ENCODE results near the gene PDK2.
A peak's percentile ranks its signal among the peaks of the same experiment; 100 is the strongest.

PDK2 gene

DNA sequence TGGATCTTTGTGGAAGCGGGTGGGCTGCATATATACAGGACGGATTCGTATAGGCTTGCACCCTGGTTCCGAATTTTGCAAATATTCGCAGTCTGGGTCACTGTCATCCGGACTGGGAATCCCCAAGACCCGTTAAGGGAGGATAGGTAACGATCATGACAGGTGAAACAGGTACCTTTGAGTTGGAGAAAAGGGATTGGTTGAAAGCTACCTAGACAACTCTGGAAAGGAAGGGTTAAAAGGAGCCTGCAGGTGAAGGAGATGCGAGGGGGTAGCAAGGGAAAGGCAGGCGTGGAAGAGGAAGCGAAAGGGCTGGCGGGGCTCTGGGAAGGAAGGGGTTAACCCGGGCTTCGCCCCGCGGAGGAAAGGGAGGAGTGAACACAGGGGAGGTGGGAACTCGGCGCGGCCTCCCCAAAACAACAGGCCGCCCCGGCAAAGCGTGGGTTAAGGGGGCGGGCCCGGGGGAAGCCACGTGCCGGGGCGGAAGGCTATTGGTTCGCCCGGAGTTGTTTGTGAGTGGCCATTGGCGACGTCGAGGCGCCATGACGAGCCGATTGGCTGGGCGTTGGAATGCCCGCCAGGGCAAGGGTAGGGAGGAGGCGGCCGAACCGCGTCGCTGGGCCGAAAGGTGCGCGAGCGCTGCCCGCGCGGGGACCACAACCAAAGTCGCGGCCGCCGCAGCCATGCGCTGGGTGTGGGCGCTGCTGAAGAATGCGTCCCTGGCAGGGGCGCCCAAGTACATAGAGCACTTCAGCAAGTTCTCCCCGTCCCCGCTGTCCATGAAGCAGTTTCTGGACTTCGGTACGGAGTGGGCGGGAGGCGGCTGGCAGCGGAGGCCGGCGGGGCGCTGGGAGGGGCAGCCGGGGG, at the start of gene PDK2:
PDK2 (plus strand) TSS at position 599 of the 867 bp plus-strand sequence; CDS start at position 684, 85 bp downstream.
- DNase-seq (ENCODE audit: low read depth): peak; percentile 95

DNA sequence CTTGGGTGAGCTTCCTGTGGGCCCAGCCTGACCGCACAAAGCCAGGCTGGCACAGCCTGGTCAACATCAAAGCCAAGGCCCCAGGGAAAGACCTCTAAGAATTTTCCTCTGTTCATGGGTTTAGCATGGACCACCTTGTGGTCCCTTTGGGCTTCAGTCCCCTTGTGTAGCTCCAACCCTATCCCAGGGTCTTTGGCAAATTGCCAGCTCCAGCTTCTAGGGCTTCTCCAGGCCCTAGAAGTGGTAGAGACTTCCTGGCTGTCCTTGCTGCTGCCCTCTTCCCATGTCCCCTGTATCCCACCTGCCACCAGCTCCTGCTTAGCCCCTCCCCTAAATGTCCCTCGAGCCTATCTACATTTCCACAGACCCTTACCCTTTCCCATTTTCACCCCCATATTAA, 49.0 kb upstream of the PDK2 start:
- DNase-seq (ENCODE audit: low read depth): no peak

DNA sequence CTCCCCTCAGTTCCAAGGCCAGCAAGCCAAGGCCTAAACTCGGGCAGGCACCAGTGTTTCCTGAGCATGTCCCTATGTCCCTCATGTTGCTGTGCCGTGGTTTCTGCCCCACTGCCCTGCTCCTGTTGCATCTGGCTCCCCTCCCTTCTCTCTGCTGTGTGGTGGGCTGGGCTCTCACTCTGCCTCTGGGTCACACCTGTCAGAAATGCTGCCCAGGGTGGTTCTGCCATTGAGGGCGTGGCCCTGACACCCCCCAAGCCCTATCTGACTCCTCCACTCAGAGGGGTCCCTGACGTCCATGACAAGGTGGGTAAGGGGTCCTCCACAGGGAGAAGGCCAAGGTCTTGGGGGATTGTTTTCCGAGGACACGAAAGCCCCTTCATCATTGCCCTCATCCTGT, 48.5 kb upstream of the PDK2 start:
- DNase-seq (ENCODE audit: low read depth): no peak

DNA sequence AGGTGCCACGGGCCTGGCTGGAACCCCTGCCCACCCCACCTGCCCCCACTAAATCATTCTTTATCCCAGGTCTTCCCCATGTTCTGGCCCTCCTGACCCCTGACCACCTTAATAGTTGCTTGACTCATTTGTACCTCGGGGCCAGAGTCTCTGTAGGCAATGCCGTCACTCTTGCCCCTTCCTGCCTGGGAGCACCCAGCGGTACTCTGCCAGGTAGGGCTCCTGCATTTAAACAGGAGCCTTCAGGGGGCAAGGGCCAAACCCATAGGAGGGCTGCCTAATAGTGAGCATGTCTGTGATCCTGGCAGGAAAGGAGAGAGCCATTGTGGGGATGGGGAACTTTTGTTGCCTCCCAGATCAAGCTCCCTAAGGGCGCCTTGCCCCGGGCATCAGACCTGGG, 48.1 kb upstream of the PDK2 start:
- DNase-seq (ENCODE audit: low read depth): no peak

DNA sequence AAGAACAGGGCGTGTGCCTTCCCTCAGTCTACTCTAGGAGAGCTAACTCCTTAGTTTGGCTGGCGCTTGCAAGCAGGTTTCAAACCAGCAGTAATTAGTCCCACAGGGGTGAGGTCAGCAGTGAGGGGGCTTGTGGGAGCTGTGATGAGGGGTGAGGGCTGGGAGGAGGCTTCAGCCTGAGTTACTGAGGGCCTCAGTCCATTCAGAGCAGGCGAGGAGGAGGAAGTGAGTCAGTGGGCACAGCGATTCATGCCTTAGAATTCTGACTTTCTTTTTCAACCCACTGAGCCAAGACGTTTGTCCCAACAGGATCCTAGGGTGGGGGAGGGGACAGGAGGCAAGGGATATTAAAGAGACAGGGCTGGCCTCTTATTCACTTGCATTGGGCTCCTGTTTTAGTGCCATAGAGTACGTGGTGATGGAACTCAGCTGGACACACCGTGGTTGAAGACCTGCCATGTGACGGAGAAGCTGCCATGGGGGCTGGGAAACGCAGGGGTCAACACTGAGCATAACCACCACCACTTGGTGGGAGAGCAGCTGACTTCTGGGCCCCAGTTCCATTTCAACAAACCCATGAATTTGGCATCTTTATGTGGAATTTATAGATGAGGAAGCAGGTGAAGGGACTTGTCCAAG, 47.5 kb upstream of the PDK2 start:
- no peak for DNase-seq (ENCODE audit: low read depth)

DNA sequence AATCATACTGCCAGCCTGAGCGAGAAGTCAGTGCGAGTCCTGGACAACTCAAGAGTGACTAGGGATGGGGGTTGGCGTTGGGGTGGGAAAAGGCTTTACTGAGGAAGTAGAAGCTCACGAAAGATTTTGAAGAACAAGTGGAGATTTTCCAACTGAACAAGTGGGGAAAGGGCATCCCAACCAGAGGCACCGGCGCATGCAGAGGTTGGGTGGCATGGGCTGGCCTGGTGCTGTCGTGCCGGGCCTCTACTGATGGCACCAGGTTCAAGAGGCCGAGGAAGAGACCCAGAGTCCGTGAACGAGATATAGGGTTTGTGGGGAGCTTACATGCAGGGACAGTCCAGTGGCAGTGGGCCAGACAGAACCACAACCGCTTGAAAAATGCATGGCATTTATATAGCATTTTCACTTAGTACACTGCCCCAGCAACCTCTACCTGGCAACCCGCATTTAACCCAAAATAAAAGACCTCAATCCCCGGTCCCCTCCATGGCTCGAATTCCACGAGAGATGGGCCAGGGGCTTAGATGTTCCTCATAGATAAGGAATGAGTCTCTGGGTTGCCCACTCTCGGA, 46.9 kb upstream of the PDK2 start:
- no peak for DNase-seq (ENCODE audit: low read depth)

DNA sequence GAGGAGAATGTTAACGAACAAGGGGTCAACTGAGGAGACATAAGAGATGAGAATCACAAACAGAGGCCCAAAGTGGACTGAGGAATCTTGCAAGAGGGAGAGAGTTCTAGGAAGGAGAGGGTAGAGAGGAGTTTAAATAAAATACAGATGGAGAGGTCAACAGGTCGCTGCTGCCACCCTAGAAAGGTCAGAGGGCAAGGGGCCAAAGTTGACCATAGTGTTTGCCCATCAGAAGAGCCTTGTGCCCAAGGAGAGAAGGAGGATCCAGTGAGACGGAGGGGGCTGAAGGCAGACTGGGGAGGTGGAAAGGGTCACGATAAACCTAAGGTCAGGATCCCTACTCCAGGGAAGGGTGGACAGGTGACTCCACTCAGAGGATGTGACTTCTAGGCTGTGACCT, 46.2 kb upstream of the PDK2 start:
- DNase-seq (ENCODE audit: low read depth): no peak

DNA sequence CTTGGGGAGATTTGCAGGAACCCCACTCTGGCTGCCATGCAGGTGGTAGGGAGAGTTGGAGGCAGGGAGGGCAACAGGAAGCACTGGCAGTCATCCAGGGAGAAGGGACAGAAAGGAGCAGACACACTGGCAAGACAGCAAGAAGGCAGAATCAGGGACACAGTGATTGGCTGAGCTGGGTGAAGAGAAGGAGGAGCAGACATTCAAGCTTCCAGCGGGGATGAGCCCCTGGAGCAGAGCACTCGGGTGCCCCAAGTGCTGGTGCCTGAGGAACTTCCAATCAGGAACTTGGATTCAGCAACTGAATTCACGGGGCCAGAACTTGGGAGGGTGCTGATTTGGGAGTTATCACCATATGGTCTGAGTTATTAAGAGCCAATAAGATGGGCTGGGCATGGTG, 45.5 kb upstream of the PDK2 start:
- no peak for DNase-seq (ENCODE audit: low read depth)

DNA sequence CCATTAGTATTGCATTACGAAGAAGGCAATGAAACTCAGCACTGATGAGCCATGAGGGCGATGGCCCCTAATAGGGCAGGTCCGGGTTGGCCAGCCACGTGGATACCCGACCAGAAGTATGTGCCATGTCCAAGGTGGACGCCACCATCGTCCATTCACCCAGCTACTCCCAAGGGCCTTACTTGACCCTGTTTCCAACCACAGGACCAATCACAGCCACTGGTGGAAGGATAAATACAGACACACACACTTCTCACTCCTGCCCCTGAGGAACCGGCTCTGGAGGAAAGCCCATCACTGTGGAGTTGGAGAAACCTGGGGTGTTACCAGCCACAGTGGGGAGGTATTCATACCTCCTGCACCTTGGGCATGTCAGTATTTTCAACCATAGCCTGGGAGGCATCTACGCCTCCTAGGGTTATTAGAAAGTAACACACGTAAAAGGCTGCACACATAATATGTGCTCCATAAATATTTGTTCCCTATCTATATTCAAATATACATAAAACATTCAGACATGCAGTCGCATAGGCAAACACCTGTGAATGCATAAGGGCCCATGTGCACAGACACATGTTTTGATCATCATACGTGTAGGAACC, 44.6 kb upstream of the PDK2 start:
- DNase-seq (ENCODE audit: low read depth): no peak

DNA sequence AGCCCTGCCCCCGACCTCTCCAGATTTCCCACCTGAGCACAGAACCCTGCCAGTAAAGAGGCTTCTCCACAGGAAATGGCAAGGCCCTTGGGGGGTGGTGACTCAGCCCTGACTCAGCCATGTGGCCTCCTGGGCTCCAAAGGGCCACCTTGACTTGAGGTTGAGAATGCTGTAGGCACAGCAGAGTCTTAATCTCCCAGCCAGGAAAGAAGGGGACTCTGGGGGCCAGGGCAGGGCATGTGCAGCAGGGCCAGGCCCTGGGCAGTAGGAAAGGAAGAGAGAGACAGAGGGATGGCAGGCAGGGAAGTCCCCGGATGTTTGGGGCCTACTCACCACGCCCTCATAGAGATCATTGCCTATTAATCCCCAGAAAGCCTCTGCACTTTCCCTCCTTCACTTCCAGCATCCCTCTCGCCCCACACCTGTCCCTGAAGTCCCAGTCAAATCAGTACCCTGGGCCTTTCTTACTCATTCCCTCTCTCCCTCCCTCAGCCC, 44.0 kb upstream of the PDK2 start:
- DNase-seq (ENCODE audit: low read depth): peak; percentile 37

DNA sequence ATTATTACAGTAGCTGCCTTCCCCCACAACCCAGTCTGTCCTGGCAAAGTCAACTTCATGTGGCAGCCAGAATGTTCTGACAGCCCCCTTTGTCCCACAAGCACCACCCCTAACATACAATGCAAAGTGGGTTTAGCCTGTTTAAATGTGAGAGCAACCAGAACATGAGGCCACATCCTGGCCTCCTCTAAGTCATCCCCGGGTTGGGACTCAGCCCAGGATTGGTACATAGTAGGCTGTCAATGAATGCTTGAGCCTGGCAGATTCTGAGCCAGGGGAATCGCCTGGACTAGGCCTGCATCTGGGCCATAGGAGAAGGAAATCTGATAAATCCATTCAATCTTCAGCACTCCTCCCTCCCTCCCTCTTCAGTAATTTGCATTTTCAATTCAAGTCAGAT, 43.5 kb upstream of the PDK2 start:
- DNase-seq (ENCODE audit: low read depth): no peak

DNA sequence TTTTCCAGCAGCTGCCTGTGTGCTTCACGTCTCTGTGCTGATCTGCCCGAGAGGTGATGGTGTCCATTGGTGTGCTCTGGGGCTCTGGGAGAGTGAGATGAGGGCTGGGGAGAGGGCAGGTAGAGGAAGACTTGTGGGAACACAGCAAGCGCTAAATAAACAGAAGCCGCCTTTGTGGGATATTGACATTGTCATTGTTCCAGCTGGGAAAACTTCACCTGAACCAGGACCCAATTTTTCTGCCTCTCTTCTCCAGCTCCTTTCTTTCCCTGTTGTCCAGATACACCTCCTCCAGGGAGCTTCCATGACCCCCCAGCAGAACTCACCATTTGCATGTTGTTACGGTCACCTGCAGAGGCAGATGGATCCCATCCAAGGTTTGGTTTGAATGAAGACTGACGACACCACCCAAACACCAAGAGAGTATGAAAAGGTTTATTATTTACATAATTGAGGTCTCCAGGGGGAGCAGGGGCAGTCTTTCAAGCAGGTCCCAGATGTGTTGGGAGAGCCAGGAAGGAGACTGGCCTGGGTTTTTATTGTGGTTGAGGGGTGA, 42.8 kb upstream of the PDK2 start:
- no peak for DNase-seq (ENCODE audit: low read depth)

DNA sequence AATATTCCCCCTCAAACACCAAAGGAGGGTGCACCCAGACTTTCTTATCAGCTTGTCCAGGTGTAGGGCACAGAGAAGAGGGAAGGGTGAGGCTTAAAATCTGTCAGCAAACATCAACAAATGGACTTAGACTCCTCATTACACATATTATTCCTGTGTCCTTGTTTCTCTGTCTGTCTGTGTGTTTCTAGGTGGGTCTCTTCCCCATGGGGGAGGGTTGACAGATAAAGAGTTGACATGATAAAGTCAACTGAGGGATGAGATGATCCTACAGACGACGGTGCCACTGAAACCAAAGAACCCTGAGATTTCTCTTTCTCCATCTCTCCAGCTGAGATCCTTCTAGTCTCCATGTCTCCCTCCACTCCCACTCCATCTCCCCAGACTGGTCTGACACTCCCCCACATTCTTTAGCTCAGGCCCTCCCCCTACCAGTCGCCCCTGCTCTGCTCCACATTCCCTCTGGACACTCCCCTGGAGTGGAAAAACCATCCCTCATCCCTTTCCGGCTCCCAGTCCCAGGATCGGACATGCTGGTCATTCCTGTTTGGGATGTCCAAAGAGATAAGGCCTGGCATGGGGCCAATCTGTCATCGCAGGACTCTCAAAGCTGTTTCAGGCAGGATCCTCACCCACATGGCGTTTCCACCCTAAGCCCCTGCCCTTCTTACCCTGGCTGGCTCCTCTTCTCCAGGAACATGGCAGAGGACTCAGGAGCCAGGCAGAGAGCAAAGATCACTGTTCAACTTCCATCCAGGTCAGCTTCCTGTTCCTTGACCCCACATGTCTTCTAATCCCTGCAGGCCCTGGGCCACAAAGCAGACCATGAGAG, 42.1 kb upstream of the PDK2 start:
- no peak for DNase-seq (ENCODE audit: low read depth)

DNA sequence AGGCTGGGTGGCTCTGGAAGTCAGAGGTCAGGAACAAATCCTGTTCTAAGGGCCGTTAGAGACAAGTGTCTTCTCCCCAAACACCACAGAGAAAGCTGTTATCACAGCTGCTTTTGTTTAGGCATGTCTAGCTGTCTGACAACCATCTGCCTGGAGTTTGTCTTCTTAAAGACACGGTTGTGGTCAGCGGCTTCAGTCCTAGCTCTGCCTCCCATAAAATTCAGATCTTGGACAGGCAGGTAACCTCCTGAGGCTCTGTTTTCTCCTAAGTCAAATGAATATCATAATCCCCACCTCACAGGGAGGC, 41.5 kb upstream of the PDK2 start:
- no peak for DNase-seq (ENCODE audit: low read depth)

DNA sequence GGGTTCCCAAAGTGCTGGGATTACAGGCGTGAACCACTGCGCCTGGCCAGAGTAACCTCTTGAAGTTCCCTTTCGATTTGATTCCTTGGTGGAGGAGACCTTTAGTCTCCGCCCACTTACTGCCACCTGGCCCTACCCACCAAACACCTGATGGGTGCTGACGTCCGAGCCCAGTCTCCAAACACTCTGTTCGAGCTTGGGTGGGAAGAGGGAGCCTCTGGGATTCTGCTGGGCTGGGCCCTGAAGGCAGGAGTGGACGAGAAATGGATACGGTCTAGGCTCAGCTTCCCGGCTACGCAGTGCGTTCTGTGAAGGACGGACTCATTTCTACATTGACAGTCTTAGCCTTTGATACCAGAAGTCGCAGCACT, 40.1 kb upstream of the PDK2 start:
- no peak for DNase-seq (ENCODE audit: low read depth)

DNA sequence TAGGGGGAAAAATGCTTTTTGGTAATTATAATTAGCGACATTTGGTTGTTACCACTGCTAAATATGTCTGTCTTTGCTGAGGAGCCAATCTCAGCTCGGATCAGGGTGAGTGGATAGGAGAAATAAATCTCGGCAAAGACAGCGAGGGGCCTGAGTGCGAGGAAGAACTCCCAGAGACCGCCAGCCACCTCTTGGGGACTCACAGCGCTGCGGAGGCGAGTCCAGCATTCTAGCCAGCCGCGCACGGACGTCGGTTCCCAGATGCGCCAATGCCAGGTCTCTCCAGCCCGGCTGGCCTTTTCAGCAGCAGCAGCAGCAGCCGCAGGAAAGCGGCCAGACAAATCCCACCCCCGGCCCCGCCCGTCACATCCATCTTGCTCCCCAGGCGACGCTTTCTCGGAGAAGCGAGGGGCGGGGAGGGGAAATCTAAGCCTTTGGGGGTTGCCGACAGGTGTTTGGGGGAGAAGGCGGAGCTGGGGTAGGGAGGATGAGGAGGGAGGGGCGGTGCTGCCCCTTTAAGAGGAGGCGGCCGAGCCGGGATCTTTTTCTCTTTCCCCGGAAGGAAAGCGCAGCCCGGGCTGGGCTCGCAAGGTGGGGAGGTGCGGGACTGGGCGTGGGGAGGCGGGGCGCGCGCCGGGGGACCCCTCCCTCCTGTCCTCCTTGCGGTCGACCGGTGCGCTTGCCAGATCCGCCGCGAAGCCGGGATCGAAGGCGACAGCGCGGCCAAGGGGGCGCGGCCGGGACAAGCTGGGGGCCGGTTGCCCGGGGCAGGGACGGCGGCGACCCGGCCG, 39.5 kb upstream of the PDK2 start, which contains the start of gene ITGA3:
ITGA3 (plus strand) TSS at position 685 of the 791 bp plus-strand sequence. CDS start 330 bp downstream, outside the sequence.
- DNase-seq (ENCODE audit: low read depth): peak; percentile 46

DNA sequence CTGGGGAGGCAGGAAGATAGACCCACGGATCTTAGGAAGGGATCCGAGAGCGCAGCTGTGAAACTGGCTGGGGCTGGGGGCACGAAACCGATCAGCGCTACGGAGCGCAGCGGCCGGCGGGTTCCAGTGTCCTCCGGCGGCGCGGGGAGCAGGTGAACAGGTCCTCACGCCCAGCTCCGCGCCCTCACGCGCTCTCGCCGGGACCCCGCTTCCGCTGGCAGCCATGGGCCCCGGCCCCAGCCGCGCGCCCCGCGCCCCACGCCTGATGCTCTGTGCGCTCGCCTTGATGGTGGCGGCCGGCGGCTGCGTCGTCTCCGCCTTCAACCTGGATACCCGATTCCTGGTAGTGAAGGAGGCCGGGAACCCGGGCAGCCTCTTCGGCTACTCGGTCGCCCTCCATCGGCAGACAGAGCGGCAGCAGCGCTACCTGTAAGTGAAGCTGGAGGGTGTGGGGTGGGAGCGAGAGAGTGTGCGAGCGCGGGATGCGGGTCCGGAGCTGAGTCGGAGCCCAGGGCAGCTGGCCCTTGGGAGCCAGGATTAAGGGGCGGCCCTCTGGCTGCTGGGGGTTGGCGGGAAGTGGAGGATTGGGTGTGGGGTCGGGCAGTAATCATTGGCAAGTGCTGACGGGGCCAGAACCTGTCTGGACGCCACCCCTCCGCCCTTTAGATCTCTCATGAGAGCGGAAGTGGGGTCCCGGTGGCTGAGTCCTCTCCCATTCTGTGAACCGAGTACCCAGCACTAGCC, 38.8 kb upstream of the PDK2 start:
- DNase-seq (ENCODE audit: low read depth): peak; percentile 46

DNA sequence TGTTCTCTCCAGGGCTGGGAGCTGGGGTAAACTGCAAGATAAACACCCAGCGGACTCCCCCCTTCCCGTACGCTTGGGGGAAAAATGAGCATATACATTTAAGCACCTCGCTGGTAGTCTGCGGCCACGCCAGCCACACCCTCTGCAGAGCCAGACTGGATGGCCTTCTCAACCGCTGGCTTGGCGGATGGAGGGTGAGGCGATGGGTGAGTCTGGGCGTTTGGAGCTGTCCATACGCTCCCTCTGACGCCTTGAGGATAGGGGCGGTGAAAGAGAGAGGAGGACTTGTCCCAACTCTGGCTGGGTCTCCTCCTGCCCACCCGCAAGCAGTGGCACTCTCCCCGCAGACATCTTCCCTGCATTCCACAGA, 38.2 kb upstream of the PDK2 start:
- DNase-seq (ENCODE audit: low read depth): no peak

DNA sequence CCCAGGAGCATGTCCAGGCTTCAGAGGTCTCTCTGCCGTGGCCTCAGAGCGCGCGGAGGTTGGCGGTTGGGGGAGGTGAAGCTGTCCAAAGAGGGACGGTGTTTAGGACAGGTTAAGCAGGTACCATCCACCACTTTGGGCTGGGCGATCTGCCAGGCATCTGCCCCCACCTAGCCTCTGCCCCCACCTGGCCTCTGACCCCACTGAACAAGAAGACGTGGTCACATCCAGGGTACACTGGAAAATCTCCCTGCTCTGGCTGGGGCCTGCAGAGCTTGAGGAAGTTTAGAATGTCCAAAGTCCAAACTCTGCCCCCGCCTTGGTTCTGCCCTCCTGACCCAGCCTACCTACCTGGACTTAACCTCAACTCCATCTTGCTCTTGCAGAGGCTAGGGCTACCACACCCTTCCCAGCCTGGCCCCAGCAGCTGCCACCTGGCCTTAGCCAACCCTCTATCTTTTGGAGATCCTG, 37.6 kb upstream of the PDK2 start:
- no peak for DNase-seq (ENCODE audit: low read depth)
